Astrocyte (in vitro differentiated cells and primary cell): Measurements from ENCODE around the gene RNF212B.

Source experiments
- EZH2 ChIP-seq: IDR thresholded peaks from 2 replicates; pipeline ENCODE4 v1.6.1; 2012; ENCODE audit warnings: mild to moderate bottlenecking, low read length, inconsistent platforms; ENCODE audit not compliant: insufficient read depth
- TF ChIP-seq, protein P1 (sequence below): IDR thresholded peaks from 2 replicates; pipeline ENCODE4 v1.5.1; 2011; ENCODE audit warnings: low read depth, mild to moderate bottlenecking, inconsistent platforms, low read length, moderate library complexity; ENCODE audit not compliant: insufficient read depth

DNA sequence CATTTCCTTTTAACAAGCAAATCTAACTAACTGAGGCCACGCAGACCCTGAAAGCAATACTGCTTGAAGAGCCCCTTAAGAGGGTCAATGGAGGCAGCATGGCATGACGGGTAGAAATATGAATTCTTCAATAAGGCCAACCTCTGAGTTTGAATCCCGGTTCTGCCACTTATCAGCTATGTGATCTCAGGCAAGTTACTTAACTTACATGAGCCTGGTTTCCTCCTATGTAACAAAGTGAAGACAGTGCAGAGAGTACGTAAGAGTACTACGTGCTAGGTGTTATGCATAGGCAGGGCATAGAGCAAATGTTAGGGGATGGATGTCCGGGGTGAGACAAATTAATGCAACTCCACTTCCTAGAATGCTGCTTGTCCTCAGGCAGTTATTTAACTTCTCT lies 43.5 kb downstream of the RNF212B start:
- TF ChIP-seq, protein P1, sequence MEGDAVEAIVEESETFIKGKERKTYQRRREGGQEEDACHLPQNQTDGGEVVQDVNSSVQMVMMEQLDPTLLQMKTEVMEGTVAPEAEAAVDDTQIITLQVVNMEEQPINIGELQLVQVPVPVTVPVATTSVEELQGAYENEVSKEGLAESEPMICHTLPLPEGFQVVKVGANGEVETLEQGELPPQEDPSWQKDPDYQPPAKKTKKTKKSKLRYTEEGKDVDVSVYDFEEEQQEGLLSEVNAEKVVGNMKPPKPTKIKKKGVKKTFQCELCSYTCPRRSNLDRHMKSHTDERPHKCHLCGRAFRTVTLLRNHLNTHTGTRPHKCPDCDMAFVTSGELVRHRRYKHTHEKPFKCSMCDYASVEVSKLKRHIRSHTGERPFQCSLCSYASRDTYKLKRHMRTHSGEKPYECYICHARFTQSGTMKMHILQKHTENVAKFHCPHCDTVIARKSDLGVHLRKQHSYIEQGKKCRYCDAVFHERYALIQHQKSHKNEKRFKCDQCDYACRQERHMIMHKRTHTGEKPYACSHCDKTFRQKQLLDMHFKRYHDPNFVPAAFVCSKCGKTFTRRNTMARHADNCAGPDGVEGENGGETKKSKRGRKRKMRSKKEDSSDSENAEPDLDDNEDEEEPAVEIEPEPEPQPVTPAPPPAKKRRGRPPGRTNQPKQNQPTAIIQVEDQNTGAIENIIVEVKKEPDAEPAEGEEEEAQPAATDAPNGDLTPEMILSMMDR, result no peak
- no peak for TF ChIP-seq EZH2
